ENCODE data around the gene SLX4IP. TPM values are rescaled to one million over a fixed set of nuclear protein-coding genes. Genes with fewer than 3 reads are reported as not detected.

SLX4IP gene
- total and polyA plus RNA-seq, 2 of the 13 experiments (the other 11 are each of a cell fraction or from before 2014, with no cell fraction given), result 3.6 to 7.3 TPM

GRCh38 chr20:10511509-10512251 lies 76.6 kb downstream of the SLX4IP start (continued):
- TF ChIP-seq, protein P1, sequence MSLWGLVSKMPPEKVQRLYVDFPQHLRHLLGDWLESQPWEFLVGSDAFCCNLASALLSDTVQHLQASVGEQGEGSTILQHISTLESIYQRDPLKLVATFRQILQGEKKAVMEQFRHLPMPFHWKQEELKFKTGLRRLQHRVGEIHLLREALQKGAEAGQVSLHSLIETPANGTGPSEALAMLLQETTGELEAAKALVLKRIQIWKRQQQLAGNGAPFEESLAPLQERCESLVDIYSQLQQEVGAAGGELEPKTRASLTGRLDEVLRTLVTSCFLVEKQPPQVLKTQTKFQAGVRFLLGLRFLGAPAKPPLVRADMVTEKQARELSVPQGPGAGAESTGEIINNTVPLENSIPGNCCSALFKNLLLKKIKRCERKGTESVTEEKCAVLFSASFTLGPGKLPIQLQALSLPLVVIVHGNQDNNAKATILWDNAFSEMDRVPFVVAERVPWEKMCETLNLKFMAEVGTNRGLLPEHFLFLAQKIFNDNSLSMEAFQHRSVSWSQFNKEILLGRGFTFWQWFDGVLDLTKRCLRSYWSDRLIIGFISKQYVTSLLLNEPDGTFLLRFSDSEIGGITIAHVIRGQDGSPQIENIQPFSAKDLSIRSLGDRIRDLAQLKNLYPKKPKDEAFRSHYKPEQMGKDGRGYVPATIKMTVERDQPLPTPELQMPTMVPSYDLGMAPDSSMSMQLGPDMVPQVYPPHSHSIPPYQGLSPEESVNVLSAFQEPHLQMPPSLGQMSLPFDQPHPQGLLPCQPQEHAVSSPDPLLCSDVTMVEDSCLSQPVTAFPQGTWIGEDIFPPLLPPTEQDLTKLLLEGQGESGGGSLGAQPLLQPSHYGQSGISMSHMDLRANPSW (CRISPR knock-in tag; IDR thresholded peaks at IDR 0.05; ENCODE audit: borderline replicate concordance), result no peak
- TF ChIP-seq THYN1 (CRISPR knock-in tag; IDR thresholded peaks at IDR 0.05; ENCODE audit: borderline replicate concordance, low read depth) (no peak), BRD4 (CRISPR knock-in tag; IDR thresholded peaks at IDR 0.05) (no peak; the same call in 1 of the 2 replicates), ZNF512B (CRISPR knock-in tag; IDR thresholded peaks at IDR 0.05; ENCODE audit: borderline replicate concordance) (no peak), ZFP37 (CRISPR knock-in tag; IDR thresholded peaks at IDR 0.05; ENCODE audit: borderline replicate concordance) (no peak), ZNF333 (CRISPR knock-in tag; IDR thresholded peaks at IDR 0.05; ENCODE audit: borderline replicate concordance) (no peak), GLMP (CRISPR knock-in tag; IDR thresholded peaks at IDR 0.05; ENCODE audit: borderline replicate concordance) (no peak), ZFP36L2 (CRISPR knock-in tag; IDR thresholded peaks at IDR 0.05) (no peak), ZNF543 (CRISPR knock-in tag; IDR thresholded peaks at IDR 0.05) (no peak), XBP1 (CRISPR knock-in tag; IDR thresholded peaks at IDR 0.05) (no peak), ZNF30 (CRISPR knock-in tag; IDR thresholded peaks at IDR 0.05) (no peak), ZNF670 (CRISPR knock-in tag; IDR thresholded peaks at IDR 0.05; ENCODE audit: borderline replicate concordance) (no peak), EED (CRISPR knock-in tag; IDR thresholded peaks at IDR 0.05) (no peak), PRMT3 (CRISPR knock-in tag; IDR thresholded peaks at IDR 0.05; ENCODE audit: borderline replicate concordance, low read depth) (no peak)
- TF ChIP-seq, protein P2, sequence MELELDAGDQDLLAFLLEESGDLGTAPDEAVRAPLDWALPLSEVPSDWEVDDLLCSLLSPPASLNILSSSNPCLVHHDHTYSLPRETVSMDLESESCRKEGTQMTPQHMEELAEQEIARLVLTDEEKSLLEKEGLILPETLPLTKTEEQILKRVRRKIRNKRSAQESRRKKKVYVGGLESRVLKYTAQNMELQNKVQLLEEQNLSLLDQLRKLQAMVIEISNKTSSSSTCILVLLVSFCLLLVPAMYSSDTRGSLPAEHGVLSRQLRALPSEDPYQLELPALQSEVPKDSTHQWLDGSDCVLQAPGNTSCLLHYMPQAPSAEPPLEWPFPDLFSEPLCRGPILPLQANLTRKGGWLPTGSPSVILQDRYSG (CRISPR knock-in tag; IDR thresholded peaks at IDR 0.05), result no peak
- TF ChIP-seq, protein P3, sequence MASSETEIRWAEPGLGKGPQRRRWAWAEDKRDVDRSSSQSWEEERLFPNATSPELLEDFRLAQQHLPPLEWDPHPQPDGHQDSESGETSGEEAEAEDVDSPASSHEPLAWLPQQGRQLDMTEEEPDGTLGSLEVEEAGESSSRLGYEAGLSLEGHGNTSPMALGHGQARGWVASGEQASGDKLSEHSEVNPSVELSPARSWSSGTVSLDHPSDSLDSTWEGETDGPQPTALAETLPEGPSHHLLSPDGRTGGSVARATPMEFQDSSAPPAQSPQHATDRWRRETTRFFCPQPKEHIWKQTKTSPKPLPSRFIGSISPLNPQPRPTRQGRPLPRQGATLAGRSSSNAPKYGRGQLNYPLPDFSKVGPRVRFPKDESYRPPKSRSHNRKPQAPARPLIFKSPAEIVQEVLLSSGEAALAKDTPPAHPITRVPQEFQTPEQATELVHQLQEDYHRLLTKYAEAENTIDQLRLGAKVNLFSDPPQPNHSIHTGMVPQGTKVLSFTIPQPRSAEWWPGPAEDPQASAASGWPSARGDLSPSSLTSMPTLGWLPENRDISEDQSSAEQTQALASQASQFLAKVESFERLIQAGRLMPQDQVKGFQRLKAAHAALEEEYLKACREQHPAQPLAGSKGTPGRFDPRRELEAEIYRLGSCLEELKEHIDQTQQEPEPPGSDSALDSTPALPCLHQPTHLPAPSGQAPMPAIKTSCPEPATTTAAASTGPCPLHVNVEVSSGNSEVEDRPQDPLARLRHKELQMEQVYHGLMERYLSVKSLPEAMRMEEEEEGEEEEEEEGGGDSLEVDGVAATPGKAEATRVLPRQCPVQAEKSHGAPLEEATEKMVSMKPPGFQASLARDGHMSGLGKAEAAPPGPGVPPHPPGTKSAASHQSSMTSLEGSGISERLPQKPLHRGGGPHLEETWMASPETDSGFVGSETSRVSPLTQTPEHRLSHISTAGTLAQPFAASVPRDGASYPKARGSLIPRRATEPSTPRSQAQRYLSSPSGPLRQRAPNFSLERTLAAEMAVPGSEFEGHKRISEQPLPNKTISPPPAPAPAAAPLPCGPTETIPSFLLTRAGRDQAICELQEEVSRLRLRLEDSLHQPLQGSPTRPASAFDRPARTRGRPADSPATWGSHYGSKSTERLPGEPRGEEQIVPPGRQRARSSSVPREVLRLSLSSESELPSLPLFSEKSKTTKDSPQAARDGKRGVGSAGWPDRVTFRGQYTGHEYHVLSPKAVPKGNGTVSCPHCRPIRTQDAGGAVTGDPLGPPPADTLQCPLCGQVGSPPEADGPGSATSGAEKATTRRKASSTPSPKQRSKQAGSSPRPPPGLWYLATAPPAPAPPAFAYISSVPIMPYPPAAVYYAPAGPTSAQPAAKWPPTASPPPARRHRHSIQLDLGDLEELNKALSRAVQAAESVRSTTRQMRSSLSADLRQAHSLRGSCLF (CRISPR knock-in tag; IDR thresholded peaks at IDR 0.05; ENCODE audit: borderline replicate concordance), result no peak
